SK-N-SH (cell line): Measurements from ENCODE around the gene PHF21B.

Experiments used
- ELF1 ChIP-seq: IDR thresholded peaks from 2 replicates; pipeline ENCODE4 v1.4.0; 2012
- EP300 ChIP-seq, 2 experiments: IDR thresholded peaks; 2 replicates each; pipeline versions ENCODE4 v1.4.0 to v1.6.1; 2012; ENCODE audit warnings: borderline replicate concordance in 1 of 2, low read depth in 1 of 2, low read length in 1 of 2
- IRF3 ChIP-seq: fragments of 150-350 bp; IDR thresholded peaks from 2 replicates; pipeline ENCODE4 v1.6.1; 2016; ENCODE audit warnings: mild to moderate bottlenecking, low read depth, low read length
- NFIC ChIP-seq: IDR thresholded peaks from 2 replicates; pipeline ENCODE4 v1.4.0; 2012; ENCODE audit warnings: borderline replicate concordance
- POLR2AphosphoS5 ChIP-seq: IDR thresholded peaks from 2 replicates; pipeline ENCODE4 v1.6.1; 2012; ENCODE audit warnings: low read depth, low read length
- REST ChIP-seq: IDR thresholded peaks from 2 replicates; pipeline ENCODE4 v1.6.1; 2012; ENCODE audit warnings: mild to moderate bottlenecking, low read depth, low read length, moderate library complexity
- RXRA ChIP-seq: IDR thresholded peaks from 2 replicates; pipeline ENCODE4 v1.4.0; 2012; ENCODE audit warnings: low read depth, mild to moderate bottlenecking, borderline replicate concordance
- USF1 ChIP-seq: IDR thresholded peaks from 2 replicates; pipeline ENCODE4 v1.4.0; 2012; ENCODE audit warnings: low read depth, borderline replicate concordance
- USF2 ChIP-seq: fragments of 150-350 bp; IDR thresholded peaks from 2 replicates; pipeline ENCODE4 v1.6.1; 2017; ENCODE audit warnings: antibody characterized with exemption, low read length, low read depth, borderline replicate concordance
- TF ChIP-seq, protein P1 (sequence below): fragments of 200-600 bp; sonication (generic); IDR thresholded peaks from 2 replicates; pipeline ENCODE4 v1.6.1; 2017; ENCODE audit warnings: antibody characterized with exemption, mild to moderate bottlenecking, moderate library complexity
- TF ChIP-seq, protein P2 (sequence below): IDR thresholded peaks from 2 replicates; pipeline ENCODE4 v1.4.0; 2012; ENCODE audit warnings: low read depth

GRCh38 chr22:45034156-45034555 is 24.4 kb upstream of the PHF21B start:
- TF ChIP-seq POLR2AphosphoS5 (no peak), REST (no peak), USF2 (no peak), EP300 (IDR thresholded peaks at IDR 0.05; ENCODE audit: borderline replicate concordance in 1 of 2, low read depth in 1 of 2, low read length in 1 of 2) (no peak), RXRA (no peak), IRF3 (no peak), NFIC (no peak), USF1 (no peak), ELF1 (no peak)
- TF ChIP-seq, protein P1, sequence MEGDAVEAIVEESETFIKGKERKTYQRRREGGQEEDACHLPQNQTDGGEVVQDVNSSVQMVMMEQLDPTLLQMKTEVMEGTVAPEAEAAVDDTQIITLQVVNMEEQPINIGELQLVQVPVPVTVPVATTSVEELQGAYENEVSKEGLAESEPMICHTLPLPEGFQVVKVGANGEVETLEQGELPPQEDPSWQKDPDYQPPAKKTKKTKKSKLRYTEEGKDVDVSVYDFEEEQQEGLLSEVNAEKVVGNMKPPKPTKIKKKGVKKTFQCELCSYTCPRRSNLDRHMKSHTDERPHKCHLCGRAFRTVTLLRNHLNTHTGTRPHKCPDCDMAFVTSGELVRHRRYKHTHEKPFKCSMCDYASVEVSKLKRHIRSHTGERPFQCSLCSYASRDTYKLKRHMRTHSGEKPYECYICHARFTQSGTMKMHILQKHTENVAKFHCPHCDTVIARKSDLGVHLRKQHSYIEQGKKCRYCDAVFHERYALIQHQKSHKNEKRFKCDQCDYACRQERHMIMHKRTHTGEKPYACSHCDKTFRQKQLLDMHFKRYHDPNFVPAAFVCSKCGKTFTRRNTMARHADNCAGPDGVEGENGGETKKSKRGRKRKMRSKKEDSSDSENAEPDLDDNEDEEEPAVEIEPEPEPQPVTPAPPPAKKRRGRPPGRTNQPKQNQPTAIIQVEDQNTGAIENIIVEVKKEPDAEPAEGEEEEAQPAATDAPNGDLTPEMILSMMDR = no peak
- TF ChIP-seq, protein P2, sequence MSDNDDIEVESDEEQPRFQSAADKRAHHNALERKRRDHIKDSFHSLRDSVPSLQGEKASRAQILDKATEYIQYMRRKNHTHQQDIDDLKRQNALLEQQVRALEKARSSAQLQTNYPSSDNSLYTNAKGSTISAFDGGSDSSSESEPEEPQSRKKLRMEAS = no peak
